NCI-H82 (cell line): ENCODE data around the gene BRAF.
"Not testable (repeated sequence)": the region's sequence is repeated elsewhere in the genome, so short reads cannot be mapped to it uniquely, and the experiment has no call there.

Experiments
- DNase-seq: peaks from one replicate; lab custom pipeline; 2025; lab: John Stamatoyannopoulos, UW

BRAF gene

GRCh38 chr7:140769852-140770251, 154.9 kb downstream of the BRAF start:
- DNase-seq, result peak; percentile 42

GRCh38 chr7:140767418-140767817, 157.3 kb downstream of the BRAF start:
- no peak for DNase-seq

GRCh38 chr7:140765441-140765840, 159.3 kb downstream of the BRAF start:
- not testable (repeated sequence) for DNase-seq

GRCh38 chr7:140763166-140763565, 161.6 kb downstream of the BRAF start:
- DNase-seq, result not testable (repeated sequence)

- DNase-seq, result not testable (repeated sequence)
Observed at GRCh38 chr7:140761375-140761774, 163.4 kb downstream of the BRAF start.

- no peak for DNase-seq
Observed at GRCh38 chr7:140754506-140754905, 170.2 kb downstream of the BRAF start.

GRCh38 chr7:140752533-140752932, 172.2 kb downstream of the BRAF start:
- DNase-seq, result no peak

- DNase-seq, result no peak
Observed at GRCh38 chr7:140746751-140747150, 178.0 kb downstream of the BRAF start.

GRCh38 chr7:140745266-140746058, 179.3 kb downstream of the BRAF start:
- no peak for DNase-seq

- DNase-seq, result no peak
Observed at GRCh38 chr7:140744005-140744404, 180.7 kb downstream of the BRAF start.

- not testable (repeated sequence) for DNase-seq
Observed at GRCh38 chr7:140743255-140743654, 181.5 kb downstream of the BRAF start.

- DNase-seq, result no peak
Observed at GRCh38 chr7:140738280-140738679, 186.4 kb downstream of the BRAF start.

GRCh38 chr7:140734729-140735128, 190.0 kb downstream of the BRAF start:
- DNase-seq, result no peak

GRCh38 chr7:140734096-140734495, 190.6 kb downstream of the BRAF start:
- no peak for DNase-seq

- DNase-seq, result no peak
Observed at GRCh38 chr7:140732416-140732815, 192.3 kb downstream of the BRAF start.

- peak; percentile 20 for DNase-seq
Observed at GRCh38 chr7:140726281-140726680, 198.4 kb downstream of the BRAF start.

GRCh38 chr7:140724706-140725105, 200.0 kb downstream of the BRAF start:
- DNase-seq, result no peak

- DNase-seq, result no peak
Observed at GRCh38 chr7:140723574-140723973, 201.2 kb downstream of the BRAF start.

GRCh38 chr7:140723006-140723405, 201.7 kb downstream of the BRAF start:
- DNase-seq, result no peak

- no peak for DNase-seq
Observed at GRCh38 chr7:140722254-140722653, 202.5 kb downstream of the BRAF start.

- DNase-seq, result no peak
Observed at GRCh38 chr7:140719721-140720120, 205.0 kb downstream of the BRAF start.

GRCh38 chr7:140714331-140715040, 210.2 kb downstream of the BRAF start:
- no peak for DNase-seq

- DNase-seq, result not testable (repeated sequence)
Observed at GRCh38 chr7:140712392-140712791, 212.3 kb downstream of the BRAF start.
